HFF-Myc (cell line): ENCODE results near the gene CLIC3.

Experiments used
- DNase-seq: peaks from one replicate; pipeline ENCODE4 v3.0.0-alpha.2; 2011; ENCODE audit warnings: low read depth; ENCODE audit errors: extremely low read depth
- H3K4me3 ChIP-seq: replicated peaks from 2 replicates; pipeline ENCODE4 v1.5.1; 2011; ENCODE audit warnings: low read depth, mild to moderate bottlenecking, control low read depth, low read length
- CTCF ChIP-seq: IDR thresholded peaks from 2 replicates; pipeline ENCODE4 v1.5.1; 2012; ENCODE audit warnings: mild to moderate bottlenecking, low read depth, low read length, control low read depth; ENCODE audit errors: missing control alignments

The CLIC3 gene

GRCh38 chr9:136985027-136985602 is 11.3 kb downstream of the CLIC3 start:
- DNase-seq = no peak
- H3K4me3 ChIP-seq = no peak overlapping the region
- no peak for TF ChIP-seq CTCF

- DNase-seq = no peak
- H3K4me3 ChIP-seq = no peak overlapping the region
- TF ChIP-seq CTCF = no peak
Observed at GRCh38 chr9:136984464-136985026, 11.8 kb downstream of the CLIC3 start.

- DNase-seq = no peak
- no peak for TF ChIP-seq CTCF
- no peak overlapping the region for H3K4me3 ChIP-seq
Observed at GRCh38 chr9:136983656-136984314, 12.6 kb downstream of the CLIC3 start.

DNA sequence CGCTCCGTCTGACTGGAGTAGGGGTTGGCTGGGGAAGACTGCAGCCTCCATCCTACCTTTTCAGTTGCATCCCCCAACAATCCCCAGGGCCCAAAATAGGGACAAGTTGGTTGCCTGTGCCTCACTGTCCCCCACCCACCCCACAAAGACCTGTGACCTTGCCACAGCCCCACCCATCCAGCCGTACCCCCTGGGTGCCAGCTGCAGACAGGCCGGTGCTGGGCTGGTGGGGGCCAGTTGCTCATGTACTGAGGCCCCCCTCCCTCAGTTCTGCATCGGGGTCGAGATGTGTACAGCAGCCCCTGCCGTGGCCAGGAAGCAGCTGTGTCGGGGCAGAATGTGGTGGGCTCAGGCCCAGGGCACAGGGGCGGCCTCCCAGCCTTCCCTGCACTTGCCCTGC is 13.2 kb downstream of the CLIC3 start:
- no peak for DNase-seq
- no peak overlapping the region for H3K4me3 ChIP-seq
- no peak for TF ChIP-seq CTCF

DNA sequence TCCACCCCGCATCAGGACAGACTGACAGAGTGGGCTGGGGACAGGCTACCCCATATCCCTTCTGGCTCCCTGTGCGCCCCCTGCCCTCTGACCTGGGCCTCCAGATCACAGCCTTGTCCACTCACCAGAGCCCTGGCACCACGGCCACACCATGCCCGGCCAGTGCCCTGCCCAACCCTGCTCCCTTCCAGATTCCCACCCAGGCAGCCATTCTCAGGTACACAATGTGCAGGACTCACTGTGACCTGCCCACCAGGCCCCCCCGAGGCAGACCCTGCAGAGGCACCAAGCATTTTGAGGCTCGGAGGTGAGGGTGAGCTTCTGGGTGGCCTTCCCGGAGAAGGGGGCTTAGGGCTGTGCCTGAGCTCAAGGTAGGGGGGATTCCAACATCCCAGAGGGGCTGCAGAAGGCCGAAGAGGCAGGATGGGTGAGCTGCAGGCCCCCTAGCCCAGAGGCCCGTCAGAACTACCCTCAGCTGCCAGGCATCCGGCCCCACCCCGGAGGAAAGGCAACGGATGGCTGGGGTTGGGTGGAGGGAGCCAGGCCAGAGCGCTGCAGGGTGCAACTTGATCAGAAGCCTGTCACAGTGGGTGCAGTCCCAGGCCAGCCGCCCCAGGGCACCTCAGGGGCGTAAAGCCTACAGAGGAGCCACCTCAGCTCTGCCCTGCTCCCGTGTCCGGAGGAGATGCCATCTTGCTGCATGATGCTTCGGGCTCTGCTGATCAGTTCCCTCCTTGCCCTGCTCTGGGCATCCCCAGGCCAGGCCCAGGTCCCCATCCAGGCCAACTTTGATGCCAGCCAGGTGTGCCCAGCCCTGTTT is 13.9 kb downstream of the CLIC3 start, which contains the start of gene LCNL1:
TSS of gene LCNL1 (plus strand) at position 762 of the 820 bp plus-strand sequence. CDS start 594 bp downstream, outside the sequence.
- H3K4me3 ChIP-seq = no peak within 1 kb of the TSS
- no peak for TF ChIP-seq CTCF
- DNase-seq = no peak

- H3K4me3 ChIP-seq = no peak overlapping the region
- TF ChIP-seq CTCF = no peak
Observed at GRCh38 chr9:136981588-136982231, 14.7 kb downstream of the CLIC3 start.

More at GRCh38 chr9:136981588-136982231, 14.7 kb downstream of the CLIC3 start:
- DNase-seq = no peak
